ENCODE measurements around the gene DBT. TPM values are rescaled to one million over a fixed set of nuclear protein-coding genes. Genes with fewer than 3 reads are reported as not detected.

The DBT gene
- polyA plus RNA-seq, 1 of the 3 experiments (the other 2 are of a cell fraction), result 2.0 TPM

- no peaks in the 10 kb centered on the region for H3K9me2 ChIP-seq
- no peak overlapping the region for H2AFZ ChIP-seq (ENCODE audit: low read depth)
- TF ChIP-seq ELF1 (IDR thresholded peaks at IDR 0.05) (no peak), EP300 (IDR thresholded peaks at IDR 0.05; ENCODE audit: borderline replicate concordance in 1 of 2, low read depth in 1 of 2, low read length in 1 of 2) (no peak)
- peaks cover 44% of the 10 kb centered on the region for H3K79me2 ChIP-seq (ENCODE audit: insufficient read depth)
- no peaks in the 10 kb centered on the region for H3F3A ChIP-seq (replicated peaks; ENCODE audit: insufficient read depth)
- WGBS (ENCODE audit: low lambda C conversion rate), result 96% methylated on average over 4 of the region's 4 CpGs
- no peak overlapping the region for H3K27ac ChIP-seq (ENCODE audit: low read depth in 2 of 2, low read length in 1 of 2)
- no peaks in the 10 kb centered on the region for H4K20me1 ChIP-seq (ENCODE audit: insufficient read depth)
- no peak overlapping the region for H3K4me3 ChIP-seq (ENCODE audit: low read depth in 2 of 2, low read length in 1 of 2)
- ChIA-PET POLR2A (no interaction called here), CTCF (no interaction called here)
- no peaks in the 10 kb centered on the region for H3K9me3 ChIP-seq
- H3K36me3 ChIP-seq (replicated peaks in 1 of 2; ENCODE audit: control insufficient read depth in 1 of 2, insufficient read depth in 2 of 2, low read length in 1 of 2), result peaks cover 14 to 25% of the 10 kb centered on the region in 2 experiments
- H3K27me3 ChIP-seq (ENCODE audit: insufficient read depth), result no peaks in the 10 kb centered on the region
- no peaks in the 10 kb centered on the region for H3K4me1 ChIP-seq (ENCODE audit: control insufficient read depth in 1 of 2, insufficient read depth in 2 of 2, low read depth in 1 of 2, low read length in 1 of 2)
- H3K9ac ChIP-seq, result no peak overlapping the region
- no peak for DNase-seq
- no peak overlapping the region for H3K4me2 ChIP-seq
Measured at GRCh38 chr1:100240631-100241030, 9.0 kb downstream of the DBT start.

DNA sequence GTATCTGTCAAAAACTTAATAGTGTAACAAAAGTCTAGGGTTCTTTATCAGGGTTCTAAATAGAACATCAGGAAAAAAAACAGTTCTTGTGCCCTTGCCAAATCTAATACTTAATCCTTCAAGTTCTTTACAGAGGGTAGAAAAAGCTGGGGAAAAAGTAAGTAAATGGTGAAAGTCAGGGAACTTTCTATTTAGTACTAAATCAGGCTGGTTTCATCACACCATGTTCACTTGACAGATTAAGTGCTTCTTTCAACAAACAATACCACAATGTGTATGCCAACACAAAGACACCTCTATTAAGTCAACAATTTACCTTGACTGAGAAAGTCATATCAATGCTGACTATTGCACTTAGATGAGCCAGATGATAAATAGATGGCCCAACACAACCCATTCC lies 9.7 kb downstream of the DBT start:
- CTCF ChIA-PET, result no interaction called here
- Histone ChIP-seq H4K20me1 (ENCODE audit: insufficient read depth) (no peaks in the 10 kb centered on the region), H3F3A (replicated peaks; ENCODE audit: insufficient read depth) (peaks cover under 1% of the 10 kb centered on the region), H3K4me3 (ENCODE audit: low read depth in 2 of 2, low read length in 1 of 2) (no peak overlapping the region), H3K9me3 (no peaks in the 10 kb centered on the region), H3K27me3 (ENCODE audit: insufficient read depth) (no peaks in the 10 kb centered on the region), H3K4me1 (ENCODE audit: control insufficient read depth in 1 of 2, insufficient read depth in 2 of 2, low read depth in 1 of 2, low read length in 1 of 2) (no peaks in the 10 kb centered on the region), H3K79me2 (ENCODE audit: insufficient read depth) (peaks cover 41% of the 10 kb centered on the region), H3K9me2 (no peaks in the 10 kb centered on the region), H3K9ac (no peak overlapping the region), H3K27ac (ENCODE audit: low read depth in 2 of 2, low read length in 1 of 2) (no peak overlapping the region), H3K4me2 (no peak overlapping the region), H2AFZ (ENCODE audit: low read depth) (no peak overlapping the region), H3K36me3 (replicated peaks in 1 of 2; ENCODE audit: control insufficient read depth in 1 of 2, insufficient read depth in 2 of 2, low read length in 1 of 2) (peaks cover 21 to 32% of the 10 kb centered on the region in 2 experiments)
- POLR2A ChIA-PET, result no interaction called here
- no peak for DNase-seq
- TF ChIP-seq GATA2 (CRISPR knock-in tag; IDR thresholded peaks at IDR 0.05), result no peak
- TF ChIP-seq, protein P1, sequence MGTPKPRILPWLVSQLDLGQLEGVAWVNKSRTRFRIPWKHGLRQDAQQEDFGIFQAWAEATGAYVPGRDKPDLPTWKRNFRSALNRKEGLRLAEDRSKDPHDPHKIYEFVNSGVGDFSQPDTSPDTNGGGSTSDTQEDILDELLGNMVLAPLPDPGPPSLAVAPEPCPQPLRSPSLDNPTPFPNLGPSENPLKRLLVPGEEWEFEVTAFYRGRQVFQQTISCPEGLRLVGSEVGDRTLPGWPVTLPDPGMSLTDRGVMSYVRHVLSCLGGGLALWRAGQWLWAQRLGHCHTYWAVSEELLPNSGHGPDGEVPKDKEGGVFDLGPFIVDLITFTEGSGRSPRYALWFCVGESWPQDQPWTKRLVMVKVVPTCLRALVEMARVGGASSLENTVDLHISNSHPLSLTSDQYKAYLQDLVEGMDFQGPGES (IDR thresholded peaks at IDR 0.05; ENCODE audit: low read depth, low read length), result no peak
- no peak for TF ChIP-seq TAF1 (IDR thresholded peaks at IDR 0.05; ENCODE audit: borderline replicate concordance, low read depth, low read length)
- no peak for TF ChIP-seq TCF12 (IDR thresholded peaks at IDR 0.05)
- no peak for TF ChIP-seq ELF1 (IDR thresholded peaks at IDR 0.05)
- TF ChIP-seq, protein P2, sequence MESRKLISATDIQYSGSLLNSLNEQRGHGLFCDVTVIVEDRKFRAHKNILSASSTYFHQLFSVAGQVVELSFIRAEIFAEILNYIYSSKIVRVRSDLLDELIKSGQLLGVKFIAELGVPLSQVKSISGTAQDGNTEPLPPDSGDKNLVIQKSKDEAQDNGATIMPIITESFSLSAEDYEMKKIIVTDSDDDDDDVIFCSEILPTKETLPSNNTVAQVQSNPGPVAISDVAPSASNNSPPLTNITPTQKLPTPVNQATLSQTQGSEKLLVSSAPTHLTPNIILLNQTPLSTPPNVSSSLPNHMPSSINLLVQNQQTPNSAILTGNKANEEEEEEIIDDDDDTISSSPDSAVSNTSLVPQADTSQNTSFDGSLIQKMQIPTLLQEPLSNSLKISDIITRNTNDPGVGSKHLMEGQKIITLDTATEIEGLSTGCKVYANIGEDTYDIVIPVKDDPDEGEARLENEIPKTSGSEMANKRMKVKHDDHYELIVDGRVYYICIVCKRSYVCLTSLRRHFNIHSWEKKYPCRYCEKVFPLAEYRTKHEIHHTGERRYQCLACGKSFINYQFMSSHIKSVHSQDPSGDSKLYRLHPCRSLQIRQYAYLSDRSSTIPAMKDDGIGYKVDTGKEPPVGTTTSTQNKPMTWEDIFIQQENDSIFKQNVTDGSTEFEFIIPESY (IDR thresholded peaks at IDR 0.05; ENCODE audit: borderline replicate concordance, low read depth), result no peak
- no peak for TF ChIP-seq MXI1 (IDR thresholded peaks at IDR 0.05; ENCODE audit: low read depth, low read length)
- TF ChIP-seq, protein P3, sequence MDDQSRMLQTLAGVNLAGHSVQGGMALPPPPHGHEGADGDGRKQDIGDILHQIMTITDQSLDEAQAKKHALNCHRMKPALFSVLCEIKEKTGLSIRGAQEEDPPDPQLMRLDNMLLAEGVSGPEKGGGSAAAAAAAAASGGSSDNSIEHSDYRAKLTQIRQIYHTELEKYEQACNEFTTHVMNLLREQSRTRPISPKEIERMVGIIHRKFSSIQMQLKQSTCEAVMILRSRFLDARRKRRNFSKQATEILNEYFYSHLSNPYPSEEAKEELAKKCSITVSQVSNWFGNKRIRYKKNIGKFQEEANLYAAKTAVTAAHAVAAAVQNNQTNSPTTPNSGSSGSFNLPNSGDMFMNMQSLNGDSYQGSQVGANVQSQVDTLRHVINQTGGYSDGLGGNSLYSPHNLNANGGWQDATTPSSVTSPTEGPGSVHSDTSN (IDR thresholded peaks at IDR 0.05), result no peak
- no peak for TF ChIP-seq FOXM1 (IDR thresholded peaks at IDR 0.05; ENCODE audit: low read depth)
- TF ChIP-seq RCOR1 (IDR thresholded peaks at IDR 0.05; ENCODE audit: low read length), result no peak
- no peak for TF ChIP-seq MAX (IDR thresholded peaks at IDR 0.05; ENCODE audit: low read depth)
- TF ChIP-seq USF1 (IDR thresholded peaks at IDR 0.05; ENCODE audit: borderline replicate concordance, low read depth), result no peak

Data from SK-N-SH (cell line).